ENCODE results near the gene TTPAL.

DNA sequence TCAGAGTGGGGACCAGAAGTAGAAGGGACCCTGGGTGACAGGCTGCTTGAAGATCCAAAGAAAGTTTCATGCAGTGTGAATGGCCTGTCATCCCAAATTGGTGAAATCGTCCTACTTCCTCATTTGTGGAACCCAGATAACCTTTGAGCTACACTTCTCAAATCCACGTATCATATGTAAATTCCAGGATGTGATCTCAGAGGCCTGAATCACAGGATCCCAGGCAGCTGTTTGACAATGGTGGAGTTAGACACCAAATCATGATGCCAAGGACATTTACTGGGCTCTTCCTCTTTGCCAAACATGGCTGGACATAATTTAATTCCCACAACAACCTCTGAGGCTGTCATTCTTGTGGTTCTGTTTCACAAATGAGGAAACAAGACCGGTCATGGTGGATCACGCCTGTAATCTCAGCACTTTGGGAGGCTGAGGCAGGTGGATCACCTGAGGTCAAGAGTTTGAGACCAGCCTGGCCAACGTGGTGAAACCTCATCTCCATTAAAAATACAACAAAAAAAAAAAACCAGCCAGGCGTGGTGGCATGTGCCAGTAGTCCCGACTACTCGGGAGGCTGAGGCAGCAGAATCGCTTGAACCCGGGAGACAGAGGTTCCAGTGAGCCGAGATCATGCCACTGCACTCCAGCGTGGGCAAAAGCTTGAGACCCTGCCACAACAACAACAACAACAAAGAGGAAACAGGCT, 39.9 kb upstream of the TTPAL start:
- TF ChIP-seq CTCF (IDR thresholded peaks at IDR 0.05) (no peak), NRF1 (IDR thresholded peaks at IDR 0.05; ENCODE audit: low read depth, low read length) (no peak), SMC3 (IDR thresholded peaks at IDR 0.05; ENCODE audit: low read depth, low read length) (no peak), GATA2 (CRISPR knock-in tag; IDR thresholded peaks at IDR 0.05) (no peak), RAD21 (IDR thresholded peaks at IDR 0.05; ENCODE audit: low read length) (no peak), POLR2AphosphoS5 (IDR thresholded peaks at IDR 0.05; ENCODE audit: low read depth, low read length) (no peak), TAF1 (IDR thresholded peaks at IDR 0.05; ENCODE audit: borderline replicate concordance, low read depth, low read length) (no peak)
